ENCODE data around the gene ELP2.
"Not testable (repeated sequence)": the region's sequence is repeated elsewhere in the genome, so short reads cannot be mapped to it uniquely, and the experiment has no call there.

The ELP2 gene

DNA sequence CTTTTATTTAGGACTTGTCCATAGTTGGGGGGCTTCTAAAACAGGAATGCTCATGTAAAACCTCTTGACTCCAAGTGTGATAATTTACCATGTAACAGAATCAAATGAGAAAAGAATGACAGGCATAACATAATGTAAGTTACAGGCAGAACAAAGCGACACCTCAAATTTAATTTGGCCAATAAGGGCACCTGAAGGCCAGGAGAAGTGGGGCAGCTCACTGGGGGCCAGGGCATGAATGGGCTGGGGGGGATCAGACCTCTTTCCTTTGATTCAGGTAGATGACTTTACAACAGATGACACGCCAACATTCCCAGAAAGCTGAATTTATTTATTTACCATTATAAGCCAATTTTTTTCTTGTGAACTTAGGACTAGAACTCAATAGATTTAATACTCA, 72.1 kb downstream of the ELP2 start:
- H3K4me3 ChIP-seq (ENCODE audit: low read depth, low read length): no peak overlapping the region
- no peak for DNase-seq (ENCODE audit: low read depth)
- TF ChIP-seq, protein P1, sequence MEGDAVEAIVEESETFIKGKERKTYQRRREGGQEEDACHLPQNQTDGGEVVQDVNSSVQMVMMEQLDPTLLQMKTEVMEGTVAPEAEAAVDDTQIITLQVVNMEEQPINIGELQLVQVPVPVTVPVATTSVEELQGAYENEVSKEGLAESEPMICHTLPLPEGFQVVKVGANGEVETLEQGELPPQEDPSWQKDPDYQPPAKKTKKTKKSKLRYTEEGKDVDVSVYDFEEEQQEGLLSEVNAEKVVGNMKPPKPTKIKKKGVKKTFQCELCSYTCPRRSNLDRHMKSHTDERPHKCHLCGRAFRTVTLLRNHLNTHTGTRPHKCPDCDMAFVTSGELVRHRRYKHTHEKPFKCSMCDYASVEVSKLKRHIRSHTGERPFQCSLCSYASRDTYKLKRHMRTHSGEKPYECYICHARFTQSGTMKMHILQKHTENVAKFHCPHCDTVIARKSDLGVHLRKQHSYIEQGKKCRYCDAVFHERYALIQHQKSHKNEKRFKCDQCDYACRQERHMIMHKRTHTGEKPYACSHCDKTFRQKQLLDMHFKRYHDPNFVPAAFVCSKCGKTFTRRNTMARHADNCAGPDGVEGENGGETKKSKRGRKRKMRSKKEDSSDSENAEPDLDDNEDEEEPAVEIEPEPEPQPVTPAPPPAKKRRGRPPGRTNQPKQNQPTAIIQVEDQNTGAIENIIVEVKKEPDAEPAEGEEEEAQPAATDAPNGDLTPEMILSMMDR (conservative IDR thresholded peaks at IDR 0.05; ENCODE audit: low read depth, low read length): no peak

DNA sequence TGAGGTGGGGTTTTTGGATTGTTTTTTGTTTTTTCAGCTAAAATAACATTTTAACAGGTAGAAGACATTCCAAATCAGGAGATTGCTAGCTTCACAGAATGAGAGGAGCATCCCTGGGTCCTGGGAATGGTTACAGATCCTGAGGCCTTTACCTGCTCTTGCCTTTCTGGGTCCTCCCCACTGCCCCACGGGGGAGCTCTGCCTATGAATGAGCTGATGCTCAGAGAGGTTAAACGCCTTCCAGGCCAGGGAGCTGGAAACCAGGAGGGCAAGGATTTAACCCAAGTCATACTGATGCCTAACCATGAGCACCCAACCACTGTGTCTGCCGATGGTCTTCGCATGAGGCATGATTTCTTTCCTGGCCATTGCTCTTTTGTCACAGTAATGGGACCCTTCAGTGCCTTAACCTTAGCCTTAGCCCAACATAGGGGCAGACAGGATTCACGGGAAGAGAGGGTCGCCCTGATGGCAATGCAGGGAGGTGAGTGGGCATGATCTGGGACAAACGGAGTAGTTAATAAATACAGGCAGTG, 73.7 kb downstream of the ELP2 start:
- H3K4me3 ChIP-seq (ENCODE audit: low read depth, low read length): no peak overlapping the region
- no peak for DNase-seq (ENCODE audit: low read depth)
- TF ChIP-seq, protein P1 (conservative IDR thresholded peaks at IDR 0.05; ENCODE audit: low read depth, low read length): no peak

DNA sequence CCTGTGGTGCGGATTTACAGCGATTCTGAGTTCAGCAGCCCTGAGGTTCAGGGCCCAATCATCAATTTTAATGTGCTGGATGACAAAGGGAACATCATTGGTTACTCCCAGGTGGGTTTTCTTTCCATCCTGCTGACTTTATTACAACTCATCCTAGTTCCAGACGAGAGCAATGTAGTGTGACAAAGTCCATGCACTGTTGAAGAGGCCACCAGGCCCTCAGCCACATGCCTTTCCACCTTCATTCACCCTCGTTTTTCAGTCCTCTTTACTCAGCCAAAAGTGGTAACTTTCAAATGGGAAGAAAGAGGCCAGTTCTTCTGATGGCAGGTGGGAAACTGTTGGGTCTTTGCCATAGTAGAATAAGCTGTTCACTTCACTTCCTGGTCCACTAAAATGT, 75.5 kb downstream of the ELP2 start:
- H3K4me3 ChIP-seq (ENCODE audit: low read depth, low read length): no peak overlapping the region
- no peak for DNase-seq (ENCODE audit: low read depth)
- TF ChIP-seq, protein P1 (conservative IDR thresholded peaks at IDR 0.05; ENCODE audit: low read depth, low read length): no peak

DNA sequence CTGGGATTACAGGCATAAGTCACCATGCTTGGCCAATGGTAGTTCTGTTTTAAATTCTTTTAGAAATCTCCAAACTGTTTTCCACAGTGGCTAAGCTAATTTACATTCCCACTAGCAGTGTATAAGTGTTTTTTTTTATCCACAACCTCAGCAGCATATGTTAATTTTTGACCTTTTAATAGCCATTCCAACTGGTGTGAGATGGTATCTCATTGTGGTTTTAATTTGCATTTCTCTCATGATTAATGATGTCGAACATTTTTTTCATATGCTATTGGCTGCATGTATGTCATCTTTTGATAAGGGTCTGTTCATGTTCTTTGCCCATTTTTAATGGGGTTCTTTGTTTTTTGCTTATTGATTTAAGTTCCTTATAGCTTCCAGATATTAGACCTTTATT, 77.6 kb downstream of the ELP2 start:
- DNase-seq (ENCODE audit: low read depth): no peak
- H3K4me3 ChIP-seq (ENCODE audit: low read depth, low read length): no peak overlapping the region
- TF ChIP-seq, protein P1 (conservative IDR thresholded peaks at IDR 0.05; ENCODE audit: low read depth, low read length): no peak

DNA sequence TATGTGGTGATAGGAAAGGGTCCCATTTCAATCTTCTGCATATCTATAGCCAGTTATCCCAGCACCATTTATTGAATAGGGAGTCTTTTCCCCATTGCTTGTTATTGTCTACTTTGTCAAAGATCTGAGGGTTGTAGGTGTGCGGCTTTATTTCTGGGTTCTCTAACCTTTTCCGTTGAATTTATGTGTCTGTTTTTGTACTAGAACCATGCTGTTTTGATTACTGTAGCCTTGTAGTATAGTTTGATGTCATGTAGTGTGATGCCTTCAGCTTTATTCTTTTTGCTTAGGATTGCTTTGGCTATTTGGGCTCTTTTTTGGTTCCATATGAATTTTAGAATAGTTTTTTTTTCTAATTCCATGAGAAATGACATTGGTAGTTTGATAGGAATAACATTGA, 78.3 kb downstream of the ELP2 start:
- not testable (repeated sequence) for H3K4me3 ChIP-seq (ENCODE audit: low read depth, low read length); DNase-seq (ENCODE audit: low read depth)

DNA sequence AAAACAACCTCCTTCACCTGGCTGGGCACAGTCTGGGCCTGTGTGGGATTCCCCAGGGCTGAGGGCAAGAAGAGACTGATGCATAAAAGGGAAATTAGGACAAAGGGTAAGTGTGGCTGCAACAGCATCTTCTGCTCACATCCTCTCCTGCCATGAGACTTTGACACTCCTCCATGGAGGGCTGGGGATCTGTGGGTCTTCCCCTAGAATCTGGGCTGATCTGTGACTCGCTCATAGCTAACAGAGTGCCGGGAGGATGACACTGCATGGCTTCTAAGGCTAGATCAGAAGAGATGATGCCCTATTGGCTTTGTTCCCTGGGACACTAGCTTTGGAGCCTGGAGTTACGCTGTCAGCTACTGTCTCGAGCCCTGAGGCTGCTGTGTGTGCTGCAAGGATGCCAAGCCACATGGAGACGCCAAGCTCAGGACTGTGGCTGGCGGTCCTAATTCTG, 81.9 kb downstream of the ELP2 start:
- no peak overlapping the region for H3K4me3 ChIP-seq (ENCODE audit: low read depth, low read length)
- TF ChIP-seq, protein P1 (conservative IDR thresholded peaks at IDR 0.05; ENCODE audit: low read depth, low read length): no peak
- DNase-seq (ENCODE audit: low read depth): no peak

DNA sequence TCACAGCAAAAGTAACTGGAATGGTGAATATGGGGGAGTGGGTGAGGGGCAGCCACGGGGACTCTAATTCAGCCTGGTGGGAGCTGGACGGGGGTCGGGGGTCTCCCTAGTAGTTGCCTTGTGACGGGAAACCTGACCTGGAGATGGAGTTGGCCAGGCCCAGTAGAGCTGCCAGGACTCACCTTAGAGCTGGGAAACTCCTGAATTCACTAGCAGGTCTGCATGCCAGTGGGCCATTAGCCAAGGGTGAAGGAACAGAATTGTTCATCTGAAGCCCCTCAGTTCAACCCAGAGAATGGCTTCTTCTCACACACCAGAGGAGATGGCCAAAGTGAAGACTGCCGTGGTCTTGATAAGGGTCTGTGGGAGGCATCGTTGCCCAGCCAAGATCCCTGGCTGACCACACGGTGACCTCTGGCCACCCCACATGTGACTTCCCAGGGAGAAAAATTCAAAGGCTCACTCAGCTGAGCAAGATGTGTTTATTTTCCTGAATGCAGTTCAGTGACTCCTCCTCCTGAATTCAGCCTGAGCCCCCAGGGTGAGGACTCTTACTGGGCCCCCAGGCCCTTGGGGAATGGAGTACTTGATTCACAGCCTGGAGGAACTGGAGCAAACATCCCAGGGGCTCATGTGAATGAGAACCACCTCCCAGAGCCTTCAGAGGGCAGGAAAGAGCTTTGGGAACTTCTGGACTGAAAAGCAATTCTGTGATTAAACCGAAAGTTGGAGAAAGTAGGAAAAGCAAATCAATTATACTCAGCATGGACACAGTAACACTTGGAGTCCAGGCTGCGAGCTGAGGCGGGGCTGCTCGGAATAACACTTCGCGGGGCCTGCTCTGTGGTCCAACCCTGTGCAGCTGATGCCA, 82.8 kb downstream of the ELP2 start:
- DNase-seq (ENCODE audit: low read depth): peak; percentile 55
- TF ChIP-seq, protein P1 (conservative IDR thresholded peaks at IDR 0.05; ENCODE audit: low read depth, low read length): peak; percentile 47
- no peak overlapping the region for H3K4me3 ChIP-seq (ENCODE audit: low read depth, low read length)

Data from choroid plexus epithelial cell (primary cell).